Measurements from ENCODE around the gene COL19A1.

GRCh38 chr6:69974193-69974592, 107.8 kb downstream of the COL19A1 start:
- TF ChIP-seq, protein P1, sequence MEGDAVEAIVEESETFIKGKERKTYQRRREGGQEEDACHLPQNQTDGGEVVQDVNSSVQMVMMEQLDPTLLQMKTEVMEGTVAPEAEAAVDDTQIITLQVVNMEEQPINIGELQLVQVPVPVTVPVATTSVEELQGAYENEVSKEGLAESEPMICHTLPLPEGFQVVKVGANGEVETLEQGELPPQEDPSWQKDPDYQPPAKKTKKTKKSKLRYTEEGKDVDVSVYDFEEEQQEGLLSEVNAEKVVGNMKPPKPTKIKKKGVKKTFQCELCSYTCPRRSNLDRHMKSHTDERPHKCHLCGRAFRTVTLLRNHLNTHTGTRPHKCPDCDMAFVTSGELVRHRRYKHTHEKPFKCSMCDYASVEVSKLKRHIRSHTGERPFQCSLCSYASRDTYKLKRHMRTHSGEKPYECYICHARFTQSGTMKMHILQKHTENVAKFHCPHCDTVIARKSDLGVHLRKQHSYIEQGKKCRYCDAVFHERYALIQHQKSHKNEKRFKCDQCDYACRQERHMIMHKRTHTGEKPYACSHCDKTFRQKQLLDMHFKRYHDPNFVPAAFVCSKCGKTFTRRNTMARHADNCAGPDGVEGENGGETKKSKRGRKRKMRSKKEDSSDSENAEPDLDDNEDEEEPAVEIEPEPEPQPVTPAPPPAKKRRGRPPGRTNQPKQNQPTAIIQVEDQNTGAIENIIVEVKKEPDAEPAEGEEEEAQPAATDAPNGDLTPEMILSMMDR (IDR thresholded peaks at IDR 0.05; ENCODE audit: low read length) = no peak
- no peak for TF ChIP-seq EZH2 (optimal IDR thresholded peaks at IDR 0.05; ENCODE audit: low read depth, low read length)

Data from MM.1S (cell line).